Measurements from ENCODE around the gene ZBTB12.
A peak's percentile ranks its signal among the peaks of the same experiment; 100 is the strongest.

The ZBTB12 gene

GRCh38 chr6:31897612-31898382 is 4.1 kb downstream of the ZBTB12 start, which contains the start of gene EHMT2:
Gene EHMT2 (minus strand): TSS chr6:31897698. CDS start chr6:31897677, 21 bp downstream.
- DNase-seq = peak in 57 of 58 donors; percentile 62 to 93 (median 84)

- peak in 4 of 58 donors; percentile 35 to 46 (median 42) for DNase-seq
Measured at GRCh38 chr6:31896856-31897611, 4.9 kb downstream of the ZBTB12 start.

GRCh38 chr6:31896493-31896855 is 5.4 kb downstream of the ZBTB12 start:
- no peak for DNase-seq

- no peak for DNase-seq
Measured at GRCh38 chr6:31892821-31893220, 9.1 kb downstream of the ZBTB12 start.

- no peak for DNase-seq
Measured at GRCh38 chr6:31889331-31889972, 12.4 kb downstream of the ZBTB12 start.

GRCh38 chr6:31888276-31889258 is 13.3 kb downstream of the ZBTB12 start:
- peak in 3 of 58 donors; percentile 7 to 13 (median 12) for DNase-seq

- DNase-seq = no peak
Measured at GRCh38 chr6:31887173-31888007, 14.5 kb downstream of the ZBTB12 start.

- no peak for DNase-seq
Measured at GRCh38 chr6:31886541-31886991, 15.3 kb downstream of the ZBTB12 start.

GRCh38 chr6:31884528-31885035 is 17.3 kb downstream of the ZBTB12 start:
- DNase-seq = no peak

- no peak for DNase-seq
Measured at GRCh38 chr6:31883676-31884075, 18.2 kb downstream of the ZBTB12 start.

- no peak for DNase-seq
Measured at GRCh38 chr6:31882344-31882743, 19.5 kb downstream of the ZBTB12 start.

GRCh38 chr6:31881136-31881859 is 20.6 kb downstream of the ZBTB12 start:
- DNase-seq = no peak

- DNase-seq = no peak
Measured at GRCh38 chr6:31880616-31881015, 21.3 kb downstream of the ZBTB12 start.

GRCh38 chr6:31879901-31880300 is 22.0 kb downstream of the ZBTB12 start:
- DNase-seq = no peak

GRCh38 chr6:31879143-31879542 is 22.7 kb downstream of the ZBTB12 start:
- no peak for DNase-seq

- no peak for DNase-seq
Measured at GRCh38 chr6:31878726-31879125, 23.2 kb downstream of the ZBTB12 start, which contains the start of gene SLC44A4. Gene SLC44A4 (minus strand): TSS chr6:31878997. CDS start chr6:31878980, 17 bp downstream.

- no peak for DNase-seq
Measured at GRCh38 chr6:31878222-31878621, 23.7 kb downstream of the ZBTB12 start.

GRCh38 chr6:31877651-31878161 is 24.2 kb downstream of the ZBTB12 start:
- no peak for DNase-seq
